ENCODE results near the gene ZMYND8. TPM values are rescaled to one million over a fixed set of nuclear protein-coding genes. Genes with fewer than 3 reads are reported as not detected.

Gene ZMYND8
- polyA plus RNA-seq, 1 donor from 2014 or later = 16.8 TPM

- Histone ChIP-seq H3K27ac (ENCODE audit: low read length) (no peak overlapping the region), H3K9me3 (ENCODE audit: low read length) (no peaks in the 10 kb centered on the region), H3F3A (ENCODE audit: insufficient read depth, low read length, poor library complexity, severe bottlenecking) (no peaks in the 10 kb centered on the region), H3K4me2 (ENCODE audit: low read length) (no peak overlapping the region), H3K9me2 (ENCODE audit: insufficient read depth, low read length) (no peaks in the 10 kb centered on the region), H4K20me1 (ENCODE audit: insufficient read depth) (no peaks in the 10 kb centered on the region), H2AFZ (ENCODE audit: low read depth, low read length) (no peak overlapping the region), H3K27me3 (ENCODE audit: insufficient read depth, low read depth, low read length) (no peaks in the 10 kb centered on the region), H3K9ac (ENCODE audit: low read length) (no peak overlapping the region), H3K79me2 (replicated peaks; ENCODE audit: insufficient read depth, low read length) (no peaks in the 10 kb centered on the region), H3K36me3 (ENCODE audit: insufficient read depth, low read length) (peaks cover 4% of the 10 kb centered on the region), H3K4me3 (ENCODE audit: low read length) (no peak overlapping the region)
- TF ChIP-seq CTCF (IDR thresholded peaks at IDR 0.05; ENCODE audit: poor library complexity, severe bottlenecking) (no peak), MXI1 (conservative IDR thresholded peaks at IDR 0.05; ENCODE audit: poor library complexity, severe bottlenecking) (no peak), EP300 (conservative IDR thresholded peaks at IDR 0.05; ENCODE audit: poor library complexity, severe bottlenecking) (no peak), RAD21 (conservative IDR thresholded peaks at IDR 0.05) (no peak)
Observed at GRCh38 chr20:47235853-47236638, 120.5 kb downstream of the ZMYND8 start.

GRCh38 chr20:47235111-47235510 is 121.4 kb downstream of the ZMYND8 start:
- Histone ChIP-seq H3K4me3 (ENCODE audit: low read length) (no peak overlapping the region), H3K27me3 (ENCODE audit: insufficient read depth, low read depth, low read length) (no peaks in the 10 kb centered on the region), H3K9me3 (ENCODE audit: low read length) (no peaks in the 10 kb centered on the region), H4K20me1 (ENCODE audit: insufficient read depth) (no peaks in the 10 kb centered on the region), H3F3A (ENCODE audit: insufficient read depth, low read length, poor library complexity, severe bottlenecking) (no peaks in the 10 kb centered on the region), H3K9ac (ENCODE audit: low read length) (no peak overlapping the region), H3K4me2 (ENCODE audit: low read length) (no peak overlapping the region), H3K27ac (ENCODE audit: low read length) (no peak overlapping the region), H3K36me3 (ENCODE audit: insufficient read depth, low read length) (peaks cover 4% of the 10 kb centered on the region), H2AFZ (ENCODE audit: low read depth, low read length) (no peak overlapping the region), H3K79me2 (replicated peaks; ENCODE audit: insufficient read depth, low read length) (no peaks in the 10 kb centered on the region), H3K9me2 (ENCODE audit: insufficient read depth, low read length) (no peaks in the 10 kb centered on the region)
- TF ChIP-seq SMC3 (conservative IDR thresholded peaks at IDR 0.05; ENCODE audit: poor library complexity) (no peak), CTCF (IDR thresholded peaks at IDR 0.05; ENCODE audit: poor library complexity, severe bottlenecking) (no peak), EP300 (conservative IDR thresholded peaks at IDR 0.05; ENCODE audit: poor library complexity, severe bottlenecking) (no peak), TAF1 (IDR thresholded peaks at IDR 0.05; ENCODE audit: low read depth) (no peak), POLR2AphosphoS5 (IDR thresholded peaks at IDR 0.05) (no peak), RAD21 (conservative IDR thresholded peaks at IDR 0.05) (no peak), MXI1 (conservative IDR thresholded peaks at IDR 0.05; ENCODE audit: poor library complexity, severe bottlenecking) (no peak), EZH2 (IDR thresholded peaks at IDR 0.05; ENCODE audit: borderline replicate concordance, insufficient read depth, low read length, poor library complexity, severe bottlenecking) (no peak)
- TF ChIP-seq, protein P1, sequence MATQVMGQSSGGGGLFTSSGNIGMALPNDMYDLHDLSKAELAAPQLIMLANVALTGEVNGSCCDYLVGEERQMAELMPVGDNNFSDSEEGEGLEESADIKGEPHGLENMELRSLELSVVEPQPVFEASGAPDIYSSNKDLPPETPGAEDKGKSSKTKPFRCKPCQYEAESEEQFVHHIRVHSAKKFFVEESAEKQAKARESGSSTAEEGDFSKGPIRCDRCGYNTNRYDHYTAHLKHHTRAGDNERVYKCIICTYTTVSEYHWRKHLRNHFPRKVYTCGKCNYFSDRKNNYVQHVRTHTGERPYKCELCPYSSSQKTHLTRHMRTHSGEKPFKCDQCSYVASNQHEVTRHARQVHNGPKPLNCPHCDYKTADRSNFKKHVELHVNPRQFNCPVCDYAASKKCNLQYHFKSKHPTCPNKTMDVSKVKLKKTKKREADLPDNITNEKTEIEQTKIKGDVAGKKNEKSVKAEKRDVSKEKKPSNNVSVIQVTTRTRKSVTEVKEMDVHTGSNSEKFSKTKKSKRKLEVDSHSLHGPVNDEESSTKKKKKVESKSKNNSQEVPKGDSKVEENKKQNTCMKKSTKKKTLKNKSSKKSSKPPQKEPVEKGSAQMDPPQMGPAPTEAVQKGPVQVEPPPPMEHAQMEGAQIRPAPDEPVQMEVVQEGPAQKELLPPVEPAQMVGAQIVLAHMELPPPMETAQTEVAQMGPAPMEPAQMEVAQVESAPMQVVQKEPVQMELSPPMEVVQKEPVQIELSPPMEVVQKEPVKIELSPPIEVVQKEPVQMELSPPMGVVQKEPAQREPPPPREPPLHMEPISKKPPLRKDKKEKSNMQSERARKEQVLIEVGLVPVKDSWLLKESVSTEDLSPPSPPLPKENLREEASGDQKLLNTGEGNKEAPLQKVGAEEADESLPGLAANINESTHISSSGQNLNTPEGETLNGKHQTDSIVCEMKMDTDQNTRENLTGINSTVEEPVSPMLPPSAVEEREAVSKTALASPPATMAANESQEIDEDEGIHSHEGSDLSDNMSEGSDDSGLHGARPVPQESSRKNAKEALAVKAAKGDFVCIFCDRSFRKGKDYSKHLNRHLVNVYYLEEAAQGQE (IDR thresholded peaks at IDR 0.05; ENCODE audit: borderline replicate concordance) = no peak
